Fibroblast of lung (primary cell): ENCODE data around the gene ITPR1. TPM values are rescaled to one million over a fixed set of nuclear protein-coding genes. Genes with fewer than 3 reads are reported as not detected.
A peak's percentile ranks its signal among the peaks of the same experiment; 100 is the strongest.

ENCODE experiments used
- DNase-seq, 2 donors: peaks; one replicate each; pipeline versions ENCODE4 v3.0.0 to v3.0.0-alpha.2; 2010; ENCODE audit warnings: low read depth in 2 of 2
- H2AFZ ChIP-seq: 2 replicates; pipeline ENCODE4 v1.5.1; 2012; ENCODE audit warnings: low read length, control low read depth, inconsistent platforms
- H3K27ac ChIP-seq: 2 replicates; pipeline ENCODE4 v1.5.1; 2011; ENCODE audit warnings: low read length, control low read depth; ENCODE audit not compliant: insufficient read depth
- H3K27me3 ChIP-seq: 2 replicates; pipeline ENCODE4 v1.5.1; 2011; ENCODE audit warnings: mild to moderate bottlenecking, low read length; ENCODE audit not compliant: control insufficient read depth, insufficient read depth
- H3K36me3 ChIP-seq: 2 replicates; pipeline ENCODE4 v1.5.1; 2011; ENCODE audit warnings: low read length; ENCODE audit not compliant: control insufficient read depth, insufficient read depth
- H3K4me1 ChIP-seq: 2 replicates; pipeline ENCODE4 v1.5.1; 2011; ENCODE audit warnings: low read length; ENCODE audit not compliant: control insufficient read depth, insufficient read depth; ENCODE audit errors: extremely low read depth
- H3K4me2 ChIP-seq: 2 replicates; pipeline ENCODE4 v1.5.1; 2011; ENCODE audit warnings: low read length, control low read depth; ENCODE audit not compliant: insufficient read depth; ENCODE audit errors: extremely low read depth
- H3K4me3 ChIP-seq, 4 experiments: fragments of 200-600 bp in 1 of 4; sonication (generic) in 1 of 4; replicated peaks in 1 of 4; 2 replicates each; pipeline ENCODE4 v1.5.1; 2011 to 2016; ENCODE audit warnings: low read length in 4 of 4, low read depth in 3 of 4, mild to moderate bottlenecking in 3 of 4, control low read depth in 2 of 4, inconsistent platforms in 1 of 4, mixed read lengths in 1 of 4; ENCODE audit not compliant: insufficient read depth in 1 of 4; ENCODE audit errors: control extremely low read depth in 1 of 4
- H3K79me2 ChIP-seq: 2 replicates; pipeline ENCODE4 v1.5.1; 2012; ENCODE audit warnings: mild to moderate bottlenecking, low read length, inconsistent platforms; ENCODE audit not compliant: control insufficient read depth, insufficient read depth
- H3K9ac ChIP-seq: 2 replicates; pipeline ENCODE4 v1.5.1; 2011; ENCODE audit warnings: mild to moderate bottlenecking, low read length, control low read depth; ENCODE audit not compliant: insufficient read depth
- H3K9me3 ChIP-seq: 2 replicates; pipeline ENCODE4 v1.5.1; 2012; ENCODE audit warnings: low read depth, low read length; ENCODE audit not compliant: control insufficient read depth, insufficient read depth
- H4K20me1 ChIP-seq: 2 replicates; pipeline ENCODE4 v1.5.1; 2011; ENCODE audit warnings: low read length; ENCODE audit not compliant: control insufficient read depth, insufficient read depth; ENCODE audit errors: extremely low read depth
- CTCF ChIP-seq, 2 donors: IDR thresholded peaks in 1 of 2; conservative IDR thresholded peaks in 1 of 2; 1 replicate in 1 of 2; 2 replicates in 1 of 2; pipeline ENCODE4 v1.5.1; 2011 to 2012; ENCODE audit warnings: low read length in 2 of 2, control low read depth in 1 of 2, inconsistent platforms in 1 of 2, low read depth in 1 of 2, mild to moderate bottlenecking in 1 of 2
- EZH2 ChIP-seq: IDR thresholded peaks from 2 replicates; pipeline ENCODE4 v1.5.1; 2012; ENCODE audit warnings: low read length, control low read depth, mild to moderate bottlenecking; ENCODE audit errors: missing control alignments
- polyA plus RNA-seq, 2 donors: library from polyadenylated mRNA; depleted of rRNA in 1 of 2; stranded (reverse) in 1 of 2; unstranded in 1 of 2; fragments of >200 nt; gene quantifications; 2 replicates each; pipeline ENCODE4 v1.2.1, GENCODE V29; 2011 to 2012; ENCODE audit warnings: missing spikeins in 1 of 2
- total RNA-seq: library from RNA; depleted of rRNA; stranded (reverse); fragments of >200 nt; gene quantifications from 2 replicates; pipeline ENCODE4 v1.2.1, GENCODE V29; 2014

The ITPR1 gene
- total and polyA plus RNA-seq, 2 donors (not counting 1 experiment from before 2014, with no cell fraction given), result 19.2 to 87.0 TPM

GRCh38 chr3:4729061-4729973, 236.2 kb downstream of the ITPR1 start:
- Histone ChIP-seq H2AFZ (no peak overlapping the region), H4K20me1 (no peaks in the 10 kb centered on the region), H3K4me3 (no peak overlapping the region), H3K27ac (no peak overlapping the region), H3K9ac (no peak overlapping the region), H3K79me2 (no peaks in the 10 kb centered on the region), H3K27me3 (no peaks in the 10 kb centered on the region), H3K4me1 (no peaks in the 10 kb centered on the region), H3K36me3 (no peaks in the 10 kb centered on the region), H3K9me3 (no peaks in the 10 kb centered on the region), H3K4me2 (no peak overlapping the region)
- DNase-seq, result no peak
- no peak for TF ChIP-seq CTCF (conservative IDR thresholded peaks at IDR 0.05 in 1 of 2, IDR thresholded peaks at IDR 0.05 in 1 of 2; ENCODE audit: low read depth in 1 of 2, low read length in 2 of 2)
- no peak for TF ChIP-seq EZH2

GRCh38 chr3:4730719-4731118, 237.6 kb downstream of the ITPR1 start:
- Histone ChIP-seq H2AFZ (no peak overlapping the region), H4K20me1 (no peaks in the 10 kb centered on the region), H3K4me2 (no peak overlapping the region), H3K36me3 (no peaks in the 10 kb centered on the region), H3K9ac (no peak overlapping the region), H3K4me3 (no peak overlapping the region), H3K4me1 (no peaks in the 10 kb centered on the region), H3K27ac (no peak overlapping the region), H3K27me3 (no peaks in the 10 kb centered on the region), H3K9me3 (no peaks in the 10 kb centered on the region), H3K79me2 (no peaks in the 10 kb centered on the region)
- DNase-seq, result peak in 1 of 2 donors; percentile 64
- TF ChIP-seq CTCF (conservative IDR thresholded peaks at IDR 0.05 in 1 of 2, IDR thresholded peaks at IDR 0.05 in 1 of 2; ENCODE audit: low read depth in 1 of 2, low read length in 2 of 2), result no peak
- no peak for TF ChIP-seq EZH2

GRCh38 chr3:4731543-4732111, 238.5 kb downstream of the ITPR1 start:
- no peak overlapping the region for H3K27ac ChIP-seq
- no peak overlapping the region for H2AFZ ChIP-seq
- no peak for TF ChIP-seq CTCF (conservative IDR thresholded peaks at IDR 0.05 in 1 of 2, IDR thresholded peaks at IDR 0.05 in 1 of 2; ENCODE audit: low read depth in 1 of 2, low read length in 2 of 2)
- TF ChIP-seq EZH2, result no peak
- H4K20me1 ChIP-seq, result no peaks in the 10 kb centered on the region
- no peaks in the 10 kb centered on the region for H3K79me2 ChIP-seq
- H3K4me1 ChIP-seq, result no peaks in the 10 kb centered on the region
- no peaks in the 10 kb centered on the region for H3K27me3 ChIP-seq
- no peak overlapping the region for H3K9ac ChIP-seq
- H3K36me3 ChIP-seq, result no peaks in the 10 kb centered on the region
- no peak overlapping the region for H3K4me3 ChIP-seq
- no peak overlapping the region for H3K4me2 ChIP-seq
- H3K9me3 ChIP-seq, result no peaks in the 10 kb centered on the region
- DNase-seq, result no peak
